HepG2 (cell line): ENCODE results near the gene CACNG4. TPM values are rescaled to one million over a fixed set of nuclear protein-coding genes. Genes with fewer than 3 reads are reported as not detected.

ENCODE experiments used
- ATAC-seq: fragments of 200-7000 bp; cut with Tn5 transposase; 3 replicates; pipeline ENCODE4 v1.9.1; 2020; ENCODE audit warnings: mild to moderate bottlenecking, moderate library complexity
- BruUV-seq: library from RNA; stranded (reverse); fragments of 400-500 nt; replicated peaks from 2 replicates; lab custom pipeline; 2021; lab: Mats Ljungman, UMichigan
- CTCF ChIA-PET: fragments of 300-600 bp; formaldehyde crosslinking; extraction: SDS; loops from one replicate; lab custom pipeline; 2021; ENCODE audit warnings: low total read pairs, inconsistent platforms, low intra/inter-chr PET ratio; lab: Yijun Ruan, JAX
- POLR2A ChIA-PET: fragments of 350-600 bp; sonication (Branson Sonifier 250); formaldehyde crosslinking; loops from one replicate; lab custom pipeline; 2020; ENCODE audit warnings: antibody characterized with exemption, inconsistent platforms; lab: Yijun Ruan, JAX
- DNase-seq: peaks from one replicate; pipeline ENCODE4 v3.0.0-alpha.2; 2015; ENCODE audit warnings: low spot score
- FAIRE-seq: peaks from 3 replicates; lab custom pipeline; 2011; peaks lifted over from hg19 to GRCh38; lab: Jason Lieb, UNC
- H2AFZ ChIP-seq: one replicate; pipeline ENCODE4 v1.6.1; 2011; ENCODE audit warnings: low read length, inconsistent platforms
- H3K27ac ChIP-seq: fragments of 300-600 bp; 3 replicates; pipeline ENCODE4 v1.8.0; 2011; ENCODE audit warnings: mixed run types, mild to moderate bottlenecking, mixed read lengths, low read length, inconsistent platforms; ENCODE audit not compliant: insufficient read depth; ENCODE audit errors: extremely low read length
- H3K27me3 ChIP-seq, 2 experiments: fragments of 200-600 bp in 1 of 2; 2 replicates in 1 of 2; 3 replicates in 1 of 2; pipeline versions ENCODE4 v1.6.0 to v1.8.0; 2011; ENCODE audit warnings: low read length in 2 of 2, mild to moderate bottlenecking in 2 of 2, moderate library complexity in 2 of 2, inconsistent platforms in 1 of 2; ENCODE audit not compliant: insufficient read depth in 2 of 2, control insufficient read depth in 1 of 2
- H3K36me3 ChIP-seq, 2 experiments: fragments of 200-600 bp in 1 of 2; replicated peaks in 1 of 2; 2 replicates in 1 of 2; 3 replicates in 1 of 2; pipeline versions ENCODE4 v1.5.1 to v1.8.0; 2011; ENCODE audit warnings: low read length in 2 of 2, inconsistent platforms in 1 of 2; ENCODE audit not compliant: insufficient read depth in 2 of 2, control insufficient read depth in 1 of 2
- H3K4me1 ChIP-seq: 2 replicates; pipeline ENCODE4 v1.5.1; 2012; ENCODE audit warnings: low read length, inconsistent platforms; ENCODE audit not compliant: insufficient read depth
- H3K4me2 ChIP-seq: 2 replicates; pipeline ENCODE4 v1.6.0; 2011; ENCODE audit warnings: low read depth, low read length, inconsistent platforms
- H3K4me3 ChIP-seq, 3 experiments: fragments of 200-600 bp in 1 of 3; sonication (generic), shearing (Covaris generic) in 1 of 3; replicated peaks in 1 of 3; 2 replicates each; pipeline ENCODE4 v1.5.1; 2011 to 2016; ENCODE audit warnings: low read length in 3 of 3, inconsistent platforms in 2 of 3, low read depth in 2 of 3, mild to moderate bottlenecking in 2 of 3, control low read depth in 1 of 3, mixed read lengths in 1 of 3; ENCODE audit not compliant: insufficient read depth in 1 of 3
- H3K79me2 ChIP-seq: one replicate; pipeline ENCODE4 v1.6.1; 2011; ENCODE audit warnings: low read length, inconsistent platforms; ENCODE audit not compliant: insufficient read depth
- H3K9ac ChIP-seq: 2 replicates; pipeline ENCODE4 v1.6.0; 2011; ENCODE audit warnings: mild to moderate bottlenecking, low read depth, low read length, inconsistent platforms; ENCODE audit not compliant: insufficient read depth
- H3K9me3 ChIP-seq: 2 replicates; pipeline ENCODE4 v1.5.1; 2012; ENCODE audit warnings: mild to moderate bottlenecking, low read length
- H4K20me1 ChIP-seq: 2 replicates; pipeline ENCODE4 v1.6.0; 2011; ENCODE audit warnings: inconsistent platforms, mild to moderate bottlenecking, low read length, moderate library complexity; ENCODE audit not compliant: insufficient read depth
- HNF4A ChIP-seq: sonication (generic); formaldehyde crosslinking; IDR thresholded peaks from 2 replicates; pipeline ENCODE4 v1.4.0; 2020; ENCODE audit warnings: missing genetic modification reagents
- NR2F6 ChIP-seq, 2 experiments: IDR thresholded peaks; 2 replicates each; pipeline ENCODE4 v1.6.1; 2016; ENCODE audit warnings: antibody characterized with exemption in 1 of 2, mild to moderate bottlenecking in 1 of 2
- REST ChIP-seq, 2 experiments: IDR thresholded peaks; 2 replicates each; pipeline ENCODE4 v1.6.1; 2011 to 2012; ENCODE audit warnings: low read length in 2 of 2, borderline replicate concordance in 1 of 2, low read depth in 1 of 2, mild to moderate bottlenecking in 1 of 2, moderate library complexity in 1 of 2
- SP5 ChIP-seq: IDR thresholded peaks from 2 replicates; pipeline ENCODE4 v1.6.1; 2016; ENCODE audit warnings: low read depth, borderline replicate concordance
- ZBTB44 ChIP-seq: sonication (generic); formaldehyde crosslinking; IDR thresholded peaks from 2 replicates; pipeline ENCODE4 v1.4.0; 2020; ENCODE audit warnings: missing genetic modification reagents
- ZNF331 ChIP-seq: sonication (generic); formaldehyde crosslinking; IDR thresholded peaks from 2 replicates; pipeline ENCODE4 v1.4.0; 2020; ENCODE audit warnings: missing genetic modification reagents
- WGBS: methylation state at CpG from one replicate; pipeline ENCODE4 v1.1.6; 2017; ENCODE audit warnings: low lambda C conversion rate; 5-methylcytosine and 5-hydroxymethylcytosine counted together
- in situ Hi-C: cut with HindIII; loops from 2 replicates; pipeline ENCODE4 v1.10.0; 2017; ENCODE audit warnings: low pct_unique_long_range_greater_than_20kb; ENCODE audit not compliant: extremely low pct_ligation_motif_present
- intact Hi-C: fragments of 100-400 bp; cut with micrococcal nuclease; formaldehyde crosslinking; loops from one replicate; pipeline ENCODE4 v1.10.0; 2022; ENCODE audit not compliant: unreplicated experiment
- polyA plus RNA-seq, 8 experiments: library from polyadenylated mRNA; depleted of rRNA in 3 of 8; stranded (reverse) in 7 of 8; unstranded in 1 of 8; fragments of >200 nt; fragmentation: Illumina TruSeq in 4 of 8; extraction: Trizol in 4 of 8; gene quantifications; 2 replicates each; pipeline versions ENCODE4 v1.2.1 to v1.2.3, GENCODE V29; 2011 to 2016; ENCODE audit warnings: low read depth in 4 of 8, missing spikeins in 1 of 8, mixed read lengths in 1 of 8; ENCODE audit not compliant: insufficient read depth in 1 of 8
- total RNA-seq, 5 experiments: library from RNA; depleted of rRNA; stranded (reverse); fragments of >200 nt; fragmentation: Illumina TruSeq; extraction: Trizol; gene quantifications; 2 replicates each; pipeline ENCODE4 v1.2.3, GENCODE V29; 2016; ENCODE audit warnings: low read depth in 1 of 5

Gene CACNG4
- total and polyA plus RNA-seq, 2 of the 13 experiments (the other 11 are each of a cell fraction or from before 2014, with no cell fraction given), result 0.09 TPM

GRCh38 chr17:66920950-66921349 lies 43.6 kb upstream of the CACNG4 start:
- H3K4me2 ChIP-seq, result no peak overlapping the region
- no peak overlapping the region for H3K27ac ChIP-seq
- H3K4me1 ChIP-seq, result peaks cover 15% of the 10 kb centered on the region
- H3K4me3 ChIP-seq, result no peak overlapping the region
- in situ Hi-C loops, result no loop called here
- 44% methylated on average over 4 of the region's 4 CpGs for WGBS
- POLR2A ChIA-PET, result no interaction called here
- TF ChIP-seq REST (IDR thresholded peaks at IDR 0.05; ENCODE audit: borderline replicate concordance in 1 of 2, low read depth in 1 of 2, low read length in 2 of 2), result no peak
- TF ChIP-seq ZNF331 (CRISPR knock-in tag), result peak; percentile 56; the same call in 1 of the 2 replicates
- TF ChIP-seq, all 625 proteins: peak for 1
- no peaks in the 10 kb centered on the region for H3K9me3 ChIP-seq
- H4K20me1 ChIP-seq, result no peaks in the 10 kb centered on the region
- H2AFZ ChIP-seq, result no peak overlapping the region
- no peaks in the 10 kb centered on the region for H3K79me2 ChIP-seq
- DNase-seq (no peak), ATAC-seq (no peak), FAIRE-seq (no peak)
- no TSS peak for BruUV-seq
- CTCF ChIA-PET, result no interaction called here
- H3K27me3 ChIP-seq, result peaks cover 0 to 29% of the 10 kb centered on the region in 2 experiments; a peak in 4 of 5 replicates
- no peak overlapping the region for H3K9ac ChIP-seq
- intact Hi-C loops, result no loop called here
- H3K36me3 ChIP-seq, result no peaks in the 10 kb centered on the region

- no TSS peak for BruUV-seq
- DNase-seq (peak; percentile 85), ATAC-seq (peak; percentile 79), FAIRE-seq (peak; percentile 79)
- H3K9ac ChIP-seq, result no peak overlapping the region
- H3K36me3 ChIP-seq, result no peaks in the 10 kb centered on the region
- no peaks in the 10 kb centered on the region for H4K20me1 ChIP-seq
- no peak overlapping the region for H3K27ac ChIP-seq
- in situ Hi-C loops, result no loop called here
- H3K79me2 ChIP-seq, result no peaks in the 10 kb centered on the region
- 0% methylated on average over 1 of the region's 1 CpG for WGBS
- no peaks in the 10 kb centered on the region for H3K9me3 ChIP-seq
- no peak overlapping the region for H3K4me3 ChIP-seq
- peak overlapping the region; percentile 15; the same call in 1 of the 2 replicates for H3K4me2 ChIP-seq
- ChIA-PET CTCF (no interaction called here), POLR2A (no interaction called here)
- peaks cover 0 to 19% of the 10 kb centered on the region in 2 experiments; a peak in 4 of 5 replicates for H3K27me3 ChIP-seq
- peaks cover 15% of the 10 kb centered on the region for H3K4me1 ChIP-seq
- no peak overlapping the region for H2AFZ ChIP-seq
- intact Hi-C loops, result no loop called here
- no peak for TF ChIP-seq ZBTB44 (CRISPR knock-in tag)
- peak; percentile 75; the same call in 1 of the 2 replicates for TF ChIP-seq SP5
- 0 out of 2 replicates have a peak, but pooled peaks have one; percentile 19 for TF ChIP-seq NR2F6 (IDR thresholded peaks at IDR 0.05)
- TF ChIP-seq NR2F6 (CRISPR knock-in tag; IDR thresholded peaks at IDR 0.05), result no peak; the same call in 1 of the 2 replicates
- peak; percentile 53; the same call in 1 of the 2 replicates for TF ChIP-seq HNF4A (CRISPR knock-in tag)
Measured at GRCh38 chr17:66923886-66924285, 40.6 kb upstream of the CACNG4 start.
